ENCODE measurements around the gene CDYL2.
"Not testable (repeated sequence)": the region's sequence is repeated elsewhere in the genome, so short reads cannot be mapped to it uniquely, and the experiment has no call there.

CDYL2 gene

DNA sequence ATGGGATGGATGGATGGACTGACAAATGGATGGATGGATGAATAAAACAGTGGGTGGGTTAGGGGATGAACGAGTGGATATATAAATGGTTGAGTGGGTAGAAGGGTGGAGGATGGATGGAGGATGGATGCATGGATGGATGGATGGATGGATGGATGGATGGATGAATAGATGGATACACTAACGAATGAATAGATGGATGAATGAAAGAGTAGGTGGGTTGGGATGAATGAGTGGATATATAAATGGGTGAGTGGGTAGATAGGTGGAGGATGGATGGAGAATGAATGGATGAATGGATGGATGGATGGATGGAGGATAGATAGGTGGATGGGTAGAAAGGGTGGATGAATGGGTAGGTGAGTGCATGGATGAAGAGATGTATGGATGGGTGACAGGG, 62.1 kb downstream of the CDYL2 start:
- DNase-seq = no peak

GRCh38 chr16:80741724-80742123, 62.7 kb downstream of the CDYL2 start:
- no peak for DNase-seq

DNA sequence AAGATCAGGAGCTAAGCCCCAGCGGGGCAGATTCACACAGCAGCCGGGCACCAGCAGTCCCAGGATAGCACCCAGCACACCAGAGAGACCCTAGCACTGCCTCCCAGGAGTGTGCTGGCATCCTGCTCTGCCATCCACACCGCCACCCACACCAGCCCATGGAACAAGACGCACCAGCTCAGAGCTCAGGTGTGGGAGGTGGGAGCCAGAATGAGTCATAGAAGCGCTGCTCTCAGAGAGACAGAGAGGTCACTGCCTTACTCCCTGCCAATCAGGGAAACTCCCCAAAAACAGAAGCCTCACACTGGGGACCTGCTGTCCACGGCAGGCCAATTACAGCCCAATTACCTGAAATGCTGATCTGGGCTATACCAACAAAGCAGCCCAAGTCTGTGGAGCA, 64.9 kb downstream of the CDYL2 start:
- no peak for DNase-seq

GRCh38 chr16:80738521-80738920, 65.9 kb downstream of the CDYL2 start:
- no peak for DNase-seq

DNA sequence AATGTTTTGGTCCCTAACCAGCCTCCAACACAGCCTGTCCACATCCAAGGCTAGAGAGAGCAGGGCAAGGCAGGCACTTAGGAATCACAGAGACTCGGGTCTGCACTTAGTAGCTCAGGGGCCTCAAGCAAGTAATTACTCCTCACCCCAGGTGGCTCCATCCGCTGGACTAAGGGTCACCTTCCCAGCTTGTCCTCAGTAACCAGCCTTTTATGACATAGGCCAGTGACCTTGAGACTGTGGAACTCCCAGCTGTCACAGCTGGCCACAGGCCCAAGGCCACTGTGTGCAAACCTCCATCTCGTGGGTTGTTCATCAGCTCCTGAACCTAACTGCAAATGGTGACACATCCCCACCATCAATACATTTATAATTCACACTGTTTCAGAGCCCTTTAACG, 68.6 kb downstream of the CDYL2 start:
- DNase-seq = no peak

- DNase-seq = no peak
Measured at GRCh38 chr16:80733407-80733806, 71.0 kb downstream of the CDYL2 start.

DNA sequence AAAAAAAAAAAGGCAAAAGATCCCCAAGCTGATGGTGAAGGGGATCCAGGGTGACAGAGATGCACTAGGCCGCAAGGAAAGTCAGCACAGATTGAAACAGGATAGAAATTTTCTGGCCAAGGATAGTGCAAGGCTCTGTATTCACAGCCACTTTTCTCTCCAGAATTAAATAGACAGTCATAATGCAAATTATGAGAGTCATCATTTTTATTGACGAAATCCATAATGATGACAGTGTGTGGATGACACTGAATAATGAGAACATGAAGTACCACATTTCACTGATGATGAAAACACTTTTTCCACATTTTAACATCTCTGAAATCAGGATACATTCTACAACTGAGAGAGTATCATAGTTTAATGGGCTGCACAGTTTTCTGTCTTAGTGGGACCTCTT, 72.5 kb downstream of the CDYL2 start:
- no peak for DNase-seq

- DNase-seq = not testable (repeated sequence)
Measured at GRCh38 chr16:80727066-80727763, 77.2 kb downstream of the CDYL2 start.

- no peak for DNase-seq
Measured at GRCh38 chr16:80725566-80726162, 78.7 kb downstream of the CDYL2 start.

- no peak for DNase-seq
Measured at GRCh38 chr16:80723981-80724380, 80.4 kb downstream of the CDYL2 start.

- no peak for DNase-seq
Measured at GRCh38 chr16:80723091-80723490, 81.3 kb downstream of the CDYL2 start.

- no peak for DNase-seq
Measured at GRCh38 chr16:80720804-80721371, 83.5 kb downstream of the CDYL2 start.

DNA sequence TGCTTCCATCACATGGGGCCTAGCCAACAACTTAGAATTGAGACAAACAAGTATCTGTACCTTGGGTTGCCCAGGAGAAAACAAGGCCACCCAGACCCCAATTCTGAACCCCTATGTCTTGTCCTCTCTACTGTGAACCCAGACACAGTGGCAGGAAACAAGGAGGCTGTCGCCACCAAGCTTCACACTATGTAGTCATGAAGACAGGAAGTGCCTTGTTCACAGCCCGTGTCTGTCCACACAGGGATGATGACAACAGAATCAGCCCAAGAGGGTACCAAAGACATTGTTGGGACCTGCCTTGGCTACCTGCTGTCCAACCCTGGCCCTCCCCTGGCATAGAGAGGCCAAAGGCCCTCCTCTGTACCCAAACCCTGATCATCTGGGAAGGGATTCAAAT, 84.8 kb downstream of the CDYL2 start:
- DNase-seq = no peak

GRCh38 chr16:80718480-80719220, 85.7 kb downstream of the CDYL2 start:
- peak; percentile 89 for DNase-seq

GRCh38 chr16:80717611-80718010, 86.8 kb downstream of the CDYL2 start:
- DNase-seq = no peak

DNA sequence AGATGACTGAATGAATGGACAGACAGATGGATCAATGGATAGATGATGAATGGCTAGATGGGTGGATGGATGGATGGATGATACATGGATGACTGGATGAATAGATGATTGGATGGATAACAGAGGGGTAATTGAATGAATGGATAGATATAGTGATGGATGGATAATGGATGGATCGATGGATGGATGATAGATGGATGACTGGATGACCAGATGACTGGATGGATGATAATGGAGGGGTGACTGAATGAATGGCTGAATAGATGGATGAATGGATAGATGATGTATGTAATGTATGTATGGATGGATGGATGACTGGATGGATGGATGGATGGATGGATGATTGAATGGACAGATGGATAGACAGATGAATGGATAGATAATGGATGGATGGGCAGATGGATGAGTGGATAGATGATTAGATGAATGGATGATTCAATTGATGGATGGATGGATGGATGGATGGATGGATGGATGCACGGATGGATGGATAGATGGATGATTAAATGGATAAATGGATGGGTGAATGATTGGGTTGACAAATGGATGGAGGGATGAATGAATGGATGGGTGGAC, 87.7 kb downstream of the CDYL2 start:
- DNase-seq = no peak

GRCh38 chr16:80711406-80711805, 93.0 kb downstream of the CDYL2 start:
- DNase-seq = no peak

- DNase-seq = no peak
Measured at GRCh38 chr16:80710918-80711317, 93.5 kb downstream of the CDYL2 start.

GRCh38 chr16:80708823-80709222, 95.6 kb downstream of the CDYL2 start:
- no peak for DNase-seq

GRCh38 chr16:80707686-80708085, 96.7 kb downstream of the CDYL2 start:
- no peak for DNase-seq

- DNase-seq = no peak
Measured at GRCh38 chr16:80705596-80705995, 98.8 kb downstream of the CDYL2 start.

GRCh38 chr16:80704751-80705505, 99.5 kb downstream of the CDYL2 start:
- DNase-seq = no peak
